Endodermal cell (in vitro differentiated cells): Measurements from ENCODE around the gene COL15A1. TPM values are rescaled to one million over a fixed set of nuclear protein-coding genes. Genes with fewer than 3 reads are reported as not detected.
"Not testable (repeated sequence)": the region's sequence is repeated elsewhere in the genome, so short reads cannot be mapped to it uniquely, and the experiment has no call there.

Source experiments
- DNase-seq: peaks from one replicate; pipeline ENCODE4 v3.0.0-alpha.2; 2017
- H3K27ac ChIP-seq: 2 replicates; pipeline ENCODE4 v1.5.1; 2013; ENCODE audit warnings: mild to moderate bottlenecking, low read depth, low read length, moderate library complexity
- H3K27me3 ChIP-seq: 2 replicates; pipeline ENCODE4 v1.6.1; 2013; ENCODE audit warnings: mild to moderate bottlenecking, low read length, moderate library complexity; ENCODE audit not compliant: insufficient read depth, control insufficient read depth, poor library complexity, severe bottlenecking
- H3K36me3 ChIP-seq: 2 replicates; pipeline ENCODE4 v1.7.0; 2013; ENCODE audit warnings: mild to moderate bottlenecking, low read length, moderate library complexity; ENCODE audit not compliant: control insufficient read depth, insufficient read depth
- H3K4me1 ChIP-seq: one replicate; pipeline ENCODE4 v1.7.0; 2013; ENCODE audit warnings: low read length; ENCODE audit not compliant: control insufficient read depth, insufficient read depth
- H3K4me3 ChIP-seq: 2 replicates; pipeline ENCODE4 v1.5.1; 2013; ENCODE audit warnings: mild to moderate bottlenecking, low read length, moderate library complexity
- H3K9ac ChIP-seq: 2 replicates; pipeline ENCODE4 v1.6.1; 2013; ENCODE audit warnings: mild to moderate bottlenecking, low read length, moderate library complexity; ENCODE audit not compliant: poor library complexity, severe bottlenecking; ENCODE audit errors: extremely low read depth
- H3K9me3 ChIP-seq: 2 replicates; pipeline ENCODE4 v1.6.1; 2013; ENCODE audit warnings: mild to moderate bottlenecking, low read length, moderate library complexity; ENCODE audit not compliant: control insufficient read depth
- H3K27ac Mint-ChIP-seq: 2 replicates; pipeline ENCODE4 v1.8.0; 2020; ENCODE audit warnings: mixed read lengths
- H3K27me3 Mint-ChIP-seq: 2 replicates; pipeline ENCODE4 v1.8.0; 2021; ENCODE audit warnings: mild to moderate bottlenecking, mixed read lengths; ENCODE audit not compliant: insufficient read depth
- H3K36me3 Mint-ChIP-seq: 2 replicates; pipeline ENCODE4 v1.8.0; 2020; ENCODE audit warnings: low read depth, mixed read lengths
- H3K4me1 Mint-ChIP-seq: 2 replicates; pipeline ENCODE4 v1.8.0; 2020; ENCODE audit warnings: mixed read lengths
- H3K4me3 Mint-ChIP-seq: 2 replicates; pipeline ENCODE4 v1.8.0; 2020; ENCODE audit warnings: mild to moderate bottlenecking, moderate library complexity, mixed read lengths
- H3K9me3 Mint-ChIP-seq: 2 replicates; pipeline ENCODE4 v1.8.0; 2020; ENCODE audit warnings: mild to moderate bottlenecking, mixed read lengths
- CTCF ChIP-seq: fragments of 200-600 bp; sonication (generic); conservative IDR thresholded peaks from 2 replicates; pipeline ENCODE4 v1.5.0; 2021; ENCODE audit warnings: antibody characterized with exemption, mild to moderate bottlenecking
- WGBS, 2 experiments: methylation state at CpG; one replicate each; pipeline versions ENCODE4 v1.1.5 to v1.1.7; 2013; ENCODE audit warnings: missing lambda C conversion rate in 2 of 2, mixed read lengths in 1 of 2; ENCODE audit not compliant: insufficient coverage in 1 of 2, insufficient read length in 1 of 2; 5-methylcytosine and 5-hydroxymethylcytosine counted together
- total RNA-seq, 2 donors: library from RNA; stranded (reverse); fragmentation: NEBNext Ultra II Directional in 1 of 2; extraction: Animal tissue kit (Norgen Biotek cat#: 25700) in 1 of 2; gene quantifications; 2 replicates in 1 of 2; 3 replicates in 1 of 2; pipeline ENCODE4 v1.2.1, GENCODE V29; 2021

Gene COL15A1
- total RNA-seq, 2 donors from 2014 or later = 0.27 TPM; not detected in 1

- Mint-ChIP-seq H3K36me3 (no peaks in the 10 kb centered on the region), H3K27me3 (peaks cover 2% of the 10 kb centered on the region), H3K9me3 (peaks cover 13% of the 10 kb centered on the region), H3K27ac (no peak overlapping the region), H3K4me1 (no peaks in the 10 kb centered on the region), H3K4me3 (no peak overlapping the region)
- no peak overlapping the region for H3K4me3 ChIP-seq
- 84 to 93% methylated on average over 4 to 5 of the region's 5 CpGs for WGBS, 2 experiments
- H3K27me3 ChIP-seq = no peaks in the 10 kb centered on the region
- no peak overlapping the region for H3K9ac ChIP-seq
- H3K27ac ChIP-seq = no peak overlapping the region
- peak; percentile 11 for DNase-seq
- H3K36me3 ChIP-seq = no peaks in the 10 kb centered on the region
- H3K9me3 ChIP-seq = peaks cover 14% of the 10 kb centered on the region
- peaks cover 3% of the 10 kb centered on the region for H3K4me1 ChIP-seq
- no peak for TF ChIP-seq CTCF
These were observed 43.5 kb upstream of the COL15A1 start for GRCh38 chr9:98900244-98900643.

- Histone ChIP-seq H3K27me3 (no peaks in the 10 kb centered on the region), H3K9me3 (peaks cover 14% of the 10 kb centered on the region), H3K9ac (no peak overlapping the region), H3K4me3 (no peak overlapping the region), H3K27ac (no peak overlapping the region), H3K36me3 (no peaks in the 10 kb centered on the region), H3K4me1 (peaks cover 3% of the 10 kb centered on the region)
- Mint-ChIP-seq H3K9me3 (peaks cover 13% of the 10 kb centered on the region), H3K27ac (no peak overlapping the region), H3K4me3 (no peak overlapping the region), H3K27me3 (peaks cover 2% of the 10 kb centered on the region), H3K4me1 (no peaks in the 10 kb centered on the region), H3K36me3 (no peaks in the 10 kb centered on the region)
- TF ChIP-seq CTCF = no peak
- peak; percentile 9 for DNase-seq
- whole genome bisulfite sequencing, 2 experiments = 86% methylated on average over 1 to 3 of the region's 3 CpGs
These were observed 43.0 kb upstream of the COL15A1 start for GRCh38 chr9:98900725-98901124.

GRCh38 chr9:98901843-98902242, 41.9 kb upstream of the COL15A1 start:
- H3K4me1 Mint-ChIP-seq, H3K36me3 Mint-ChIP-seq: not testable (repeated sequence)
- WGBS, 2 experiments = 70 to 82% methylated on average over 3 of the region's 3 CpGs

GRCh38 chr9:98902516-98902915, 41.2 kb upstream of the COL15A1 start:
- Mint-ChIP-seq H3K27ac (no peak overlapping the region), H3K4me1 (no peaks in the 10 kb centered on the region), H3K27me3 (peaks cover 2% of the 10 kb centered on the region), H3K36me3 (no peaks in the 10 kb centered on the region), H3K9me3 (no peaks in the 10 kb centered on the region), H3K4me3 (no peak overlapping the region)
- 93 to 100% methylated on average over 1 of the region's 1 CpG for whole genome bisulfite sequencing, 2 experiments
- Histone ChIP-seq H3K27ac (no peak overlapping the region), H3K4me3 (no peak overlapping the region), H3K9ac (no peak overlapping the region), H3K9me3 (peaks cover under 1% of the 10 kb centered on the region), H3K27me3 (no peaks in the 10 kb centered on the region), H3K36me3 (no peaks in the 10 kb centered on the region), H3K4me1 (peaks cover 3% of the 10 kb centered on the region)
- no peak for DNase-seq
- no peak for TF ChIP-seq CTCF

More at GRCh38 chr9:98901843-98902242, 41.9 kb upstream of the COL15A1 start:
- H3K4me1 ChIP-seq, H3K27me3 ChIP-seq, H3K4me3 ChIP-seq, H3K36me3 ChIP-seq, H3K27ac ChIP-seq, H3K9me3 ChIP-seq, H3K4me3 Mint-ChIP-seq, H3K9me3 Mint-ChIP-seq, H3K9ac ChIP-seq, H3K27me3 Mint-ChIP-seq, H3K27ac Mint-ChIP-seq: not testable (repeated sequence)
- DNase-seq = peak; percentile 35
